HG03039 (cell line): ENCODE measurements around the gene RUNX2.

ENCODE experiments used
- ATAC-seq: cut with Tn5 transposase; IDR thresholded peaks from one replicate; pipeline ENCODE4 v1.9.1; 2021; ENCODE audit warnings: mild to moderate bottlenecking, moderate library complexity; ENCODE audit not compliant: unreplicated experiment

Gene RUNX2

DNA sequence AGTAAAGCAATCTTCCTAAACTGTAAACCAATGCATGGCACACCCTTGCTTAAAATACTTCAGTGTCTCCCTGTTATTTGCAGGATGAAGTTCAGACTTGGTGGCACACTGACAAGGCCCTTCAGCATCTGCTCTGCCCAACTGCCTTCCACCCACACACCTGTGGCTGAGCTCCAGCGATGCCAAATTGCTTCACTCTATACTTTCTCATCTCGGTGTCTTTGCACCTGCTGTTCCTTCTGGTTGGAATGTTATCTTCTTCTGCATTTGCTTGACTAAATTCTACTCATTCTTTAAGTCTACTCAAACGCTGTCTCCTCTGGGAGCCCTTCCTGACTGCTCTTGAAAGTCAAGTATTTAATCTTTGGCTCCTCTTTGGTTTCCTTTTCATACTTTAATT lies 149.7 kb downstream of the RUNX2 start:
- no peak for ATAC-seq

DNA sequence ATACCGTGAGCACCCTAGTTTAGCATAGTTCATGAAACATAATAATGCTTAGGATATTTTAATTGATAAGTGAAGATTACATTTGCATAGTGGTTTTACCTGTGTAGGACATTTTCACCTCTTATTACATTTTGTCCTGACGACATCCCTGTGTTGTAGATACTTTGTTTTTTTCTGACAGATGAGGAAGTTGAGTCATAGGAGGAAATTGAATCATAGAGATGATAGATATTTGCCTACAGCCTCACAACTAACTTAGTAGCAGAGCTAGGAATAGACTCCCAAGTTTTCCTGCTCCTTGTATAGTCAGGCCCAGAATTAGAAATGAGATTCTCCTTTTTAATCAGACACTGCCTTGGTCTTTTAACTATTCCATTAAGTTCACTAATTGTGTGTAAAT lies 150.1 kb downstream of the RUNX2 start:
- ATAC-seq = no peak

DNA sequence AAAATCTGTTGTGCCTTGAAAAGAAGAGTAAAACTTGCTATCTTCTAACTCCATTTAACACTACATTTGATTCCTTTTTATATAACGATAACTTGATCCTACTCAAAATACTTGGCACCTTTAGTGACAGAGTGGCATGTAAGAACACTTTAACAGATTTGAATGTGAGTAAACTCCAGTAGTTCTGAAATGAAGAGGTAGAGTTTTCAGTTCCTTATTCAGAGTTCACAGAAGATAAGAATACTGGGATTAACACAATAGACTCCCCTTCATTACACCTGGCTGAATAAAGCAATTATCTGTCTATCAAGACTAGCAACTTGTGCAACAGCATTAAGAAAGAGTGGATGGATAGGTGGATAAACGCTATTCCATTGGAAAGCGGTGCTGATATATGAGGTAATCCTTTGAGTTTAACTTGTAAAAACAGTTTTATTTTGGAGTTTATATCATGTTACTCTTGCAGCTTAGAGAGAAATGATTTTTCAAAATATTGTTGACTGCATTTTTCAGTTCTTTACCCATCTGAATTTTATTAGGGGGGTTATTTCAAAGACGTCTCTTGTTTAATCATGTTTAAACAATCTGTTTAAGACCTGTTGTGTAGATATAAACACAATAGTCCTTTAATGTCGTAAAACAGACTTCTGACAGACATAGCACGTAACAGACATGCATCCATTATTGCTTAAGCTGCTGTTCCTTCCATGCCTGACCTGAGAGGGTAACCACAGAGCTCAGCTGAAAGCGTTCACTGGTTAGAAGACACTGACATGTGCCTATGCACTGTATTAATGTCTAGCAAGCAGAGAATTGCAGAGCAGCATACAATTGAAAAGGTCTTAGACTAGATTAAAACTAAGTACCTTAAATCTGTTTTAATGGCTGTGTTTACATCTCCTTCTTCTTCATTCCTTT lies 152.0 kb downstream of the RUNX2 start:
- ATAC-seq = peak; percentile 79

DNA sequence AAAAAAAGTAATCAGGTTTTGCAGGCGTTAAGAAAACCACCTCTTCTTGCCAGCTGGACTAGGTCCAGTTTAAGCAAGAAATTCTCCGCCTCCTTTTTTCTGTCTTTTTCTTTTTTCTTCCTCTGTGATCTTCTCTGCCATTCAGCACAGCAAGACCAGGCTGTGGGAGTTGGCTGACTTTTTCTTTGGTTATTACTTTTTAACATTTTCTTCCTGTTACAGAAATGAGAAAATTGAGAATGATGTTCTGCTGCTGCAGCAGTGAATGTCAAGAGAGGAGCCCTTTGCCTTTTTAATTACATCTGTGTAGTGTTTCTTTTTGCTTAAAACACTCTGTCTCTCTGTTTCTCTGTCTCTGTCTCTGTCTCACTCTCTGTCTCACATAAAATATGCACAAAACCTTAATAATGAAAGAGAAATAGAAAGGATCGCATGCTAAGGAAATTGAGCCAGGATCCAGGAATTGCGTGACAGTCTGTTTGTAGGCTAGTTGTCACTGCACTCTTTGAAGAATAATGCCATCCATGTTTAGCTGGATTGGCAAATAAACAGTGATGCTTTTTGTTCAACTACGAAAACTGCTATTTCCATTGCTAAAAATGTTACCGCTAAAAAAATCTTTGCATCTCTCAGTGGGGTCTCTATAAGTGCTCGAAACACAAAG lies 152.8 kb downstream of the RUNX2 start:
- no peak for ATAC-seq

DNA sequence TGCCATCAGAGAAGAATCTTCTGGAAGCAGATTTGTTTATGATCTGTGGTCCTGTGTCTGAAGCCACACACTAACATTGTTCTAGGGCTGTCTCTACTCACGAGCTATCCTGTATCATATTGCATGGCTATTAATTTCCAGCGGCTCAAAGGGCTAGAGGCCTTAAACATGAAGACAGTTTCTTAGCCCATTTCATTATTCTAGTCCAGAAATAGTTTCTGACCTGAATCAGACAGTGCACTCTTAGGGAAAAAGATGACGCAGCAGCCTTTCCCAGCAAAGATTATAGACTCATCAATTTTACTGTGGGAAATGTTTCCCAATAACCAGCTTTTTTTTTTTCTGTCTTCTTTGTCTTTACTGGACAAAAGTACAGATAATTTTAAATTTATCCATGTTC lies 154.9 kb downstream of the RUNX2 start:
- no peak for ATAC-seq

DNA sequence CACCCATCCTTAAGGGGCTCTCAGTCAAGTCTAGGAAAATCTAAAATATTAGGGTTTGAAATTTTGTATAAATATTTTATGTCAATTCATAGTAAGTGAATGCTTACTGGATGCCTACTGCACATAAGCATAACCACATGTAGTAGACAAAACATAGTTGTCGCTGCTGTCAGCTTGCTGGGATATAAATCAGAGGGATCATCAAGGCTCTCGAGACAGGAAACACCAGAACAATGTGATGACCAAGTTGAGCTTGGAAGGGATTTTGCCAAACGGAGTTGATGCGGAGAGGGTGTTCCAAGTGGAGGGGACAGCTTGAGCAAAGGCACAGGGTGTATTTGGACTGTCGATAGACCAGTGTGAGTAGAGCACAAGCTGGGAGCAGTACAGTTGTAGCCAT lies 155.4 kb downstream of the RUNX2 start:
- no peak for ATAC-seq

DNA sequence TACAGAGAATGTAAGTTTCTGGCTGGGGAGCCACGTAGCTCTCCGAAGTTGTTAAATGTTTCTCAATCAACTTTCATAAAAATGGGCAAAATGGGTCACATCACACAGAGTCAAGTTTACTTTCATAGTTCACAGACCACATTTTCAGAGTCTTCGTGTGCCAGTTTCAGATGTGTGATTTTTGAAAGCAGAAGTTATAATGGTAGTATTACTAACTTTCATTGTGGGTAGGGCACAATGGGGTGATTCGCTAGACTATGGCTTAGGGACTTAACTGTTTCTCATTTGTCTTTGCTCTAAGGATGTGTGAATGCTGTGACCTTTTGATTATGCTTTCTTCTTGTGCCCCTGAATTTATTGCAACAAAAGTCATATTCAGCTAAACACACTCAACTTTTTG lies 158.6 kb downstream of the RUNX2 start:
- ATAC-seq = no peak

DNA sequence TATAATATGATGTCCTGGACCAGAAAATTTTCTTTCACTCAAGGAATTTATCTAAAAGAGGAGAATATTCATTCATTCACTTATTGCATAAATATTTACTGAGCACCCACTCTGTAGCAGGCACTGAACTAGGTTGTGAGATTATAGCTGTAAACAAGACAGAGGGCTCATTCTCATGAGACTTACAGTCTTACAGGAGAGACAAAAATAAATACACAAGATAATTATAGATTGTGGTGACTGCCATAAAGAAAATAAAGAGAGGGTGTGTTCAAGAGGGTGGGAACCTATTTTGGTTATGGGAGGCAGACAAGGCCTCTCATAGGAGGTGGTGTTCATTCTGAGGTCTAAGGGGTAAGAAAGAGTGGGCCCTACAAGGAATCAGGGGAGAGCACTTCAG lies 159.5 kb downstream of the RUNX2 start:
- no peak for ATAC-seq

DNA sequence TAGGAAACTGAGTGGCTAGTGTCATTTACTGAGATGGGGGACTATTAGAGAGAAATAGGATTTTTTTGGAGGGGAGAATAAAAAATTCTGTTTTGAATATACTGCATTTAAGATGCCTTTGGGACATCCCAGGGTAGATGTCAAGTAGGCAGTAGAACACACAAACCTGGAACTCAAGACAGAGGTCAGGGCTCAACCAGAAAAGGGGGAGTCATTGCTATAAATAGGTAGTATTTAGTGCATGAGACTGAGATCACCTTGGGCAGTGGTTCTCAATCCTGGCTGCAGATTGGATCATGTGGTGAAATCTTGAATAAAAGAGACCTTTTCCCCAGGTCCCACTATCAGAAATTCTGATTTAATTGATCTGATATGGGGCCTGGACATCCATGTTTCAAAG lies 160.1 kb downstream of the RUNX2 start:
- ATAC-seq = no peak

DNA sequence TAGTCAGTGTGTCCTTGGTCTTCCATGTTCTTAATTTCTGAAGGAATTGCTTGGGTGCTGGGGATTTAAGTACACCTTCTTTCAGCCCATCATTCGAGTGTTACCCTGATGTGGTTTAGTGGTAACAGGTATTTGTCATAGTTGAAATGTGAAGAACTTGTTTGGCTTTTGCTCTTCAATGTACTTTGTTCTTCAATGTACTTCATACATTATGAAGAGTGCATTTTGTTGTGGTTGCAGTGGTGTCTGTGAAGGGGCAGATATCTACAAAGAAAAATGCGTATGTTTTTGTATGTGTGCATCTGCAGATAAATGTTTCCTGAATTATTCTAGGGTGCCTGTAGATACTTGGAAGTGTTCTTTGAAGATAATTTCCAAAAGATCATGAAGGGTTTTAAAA lies 160.8 kb downstream of the RUNX2 start:
- no peak for ATAC-seq

DNA sequence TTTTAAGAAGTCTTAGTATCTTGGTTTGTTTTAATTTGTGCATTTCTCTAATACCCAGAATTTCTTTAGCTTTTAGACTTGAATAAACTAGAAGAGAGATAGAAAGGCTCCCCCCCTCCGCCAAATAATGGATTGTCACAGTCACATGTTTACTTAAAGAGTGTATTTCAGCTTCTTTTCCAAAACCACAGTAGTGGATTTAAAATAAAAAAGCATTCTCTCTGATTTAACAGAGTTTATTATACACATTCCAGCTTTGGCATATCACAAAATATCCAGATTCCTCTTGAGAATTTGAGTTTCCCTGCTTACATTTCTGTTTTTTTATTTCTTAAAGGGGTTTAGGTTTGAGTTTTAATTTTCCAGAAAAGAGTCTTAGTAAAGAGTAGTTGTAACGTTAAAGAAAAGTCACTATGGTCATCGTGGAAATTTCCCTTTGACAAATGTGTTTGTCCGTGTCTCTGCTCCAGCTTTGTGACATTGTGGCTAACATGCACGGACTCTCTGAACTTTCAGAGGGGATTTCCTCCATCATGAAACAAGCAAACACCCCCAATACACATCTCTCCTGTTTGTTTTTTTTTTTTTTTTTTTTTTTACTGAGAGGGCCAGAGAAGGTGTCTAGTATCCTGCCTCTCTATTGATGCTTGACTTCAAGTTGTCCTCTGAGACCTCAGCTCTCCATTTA lies 163.1 kb downstream of the RUNX2 start:
- ATAC-seq = no peak

DNA sequence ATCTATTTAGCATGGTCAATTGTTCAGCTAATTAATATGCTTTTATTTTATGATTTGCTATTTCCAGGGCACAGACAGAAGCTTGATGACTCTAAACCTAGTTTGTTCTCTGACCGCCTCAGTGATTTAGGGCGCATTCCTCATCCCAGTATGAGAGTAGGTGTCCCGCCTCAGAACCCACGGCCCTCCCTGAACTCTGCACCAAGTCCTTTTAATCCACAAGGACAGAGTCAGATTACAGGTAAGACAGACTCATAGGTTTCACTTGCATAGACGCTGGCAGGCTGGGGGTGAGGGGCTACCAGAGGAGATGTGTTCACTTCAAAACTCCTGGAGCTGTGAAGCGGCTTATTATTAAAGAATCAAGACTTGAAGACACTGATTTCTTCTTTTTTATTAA lies 163.7 kb downstream of the RUNX2 start:
- ATAC-seq = no peak

DNA sequence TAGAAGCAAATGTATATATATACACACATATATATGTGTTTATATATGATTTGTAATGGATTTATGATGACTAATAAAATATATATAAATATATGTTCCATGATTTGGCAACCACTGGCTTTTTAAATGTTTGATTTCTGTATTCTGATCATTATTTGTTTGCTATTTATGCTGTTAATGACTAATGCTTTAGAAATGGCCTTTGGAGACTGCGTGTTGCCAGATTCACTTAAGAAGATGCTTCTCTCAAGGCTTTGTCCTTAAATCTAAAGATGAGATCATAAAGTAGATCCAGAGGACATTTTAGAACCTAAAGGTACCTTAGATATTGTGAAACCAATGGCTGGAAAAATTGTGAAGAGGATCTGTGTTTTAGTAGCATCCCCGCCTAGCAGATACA lies 165.6 kb downstream of the RUNX2 start:
- ATAC-seq = no peak

DNA sequence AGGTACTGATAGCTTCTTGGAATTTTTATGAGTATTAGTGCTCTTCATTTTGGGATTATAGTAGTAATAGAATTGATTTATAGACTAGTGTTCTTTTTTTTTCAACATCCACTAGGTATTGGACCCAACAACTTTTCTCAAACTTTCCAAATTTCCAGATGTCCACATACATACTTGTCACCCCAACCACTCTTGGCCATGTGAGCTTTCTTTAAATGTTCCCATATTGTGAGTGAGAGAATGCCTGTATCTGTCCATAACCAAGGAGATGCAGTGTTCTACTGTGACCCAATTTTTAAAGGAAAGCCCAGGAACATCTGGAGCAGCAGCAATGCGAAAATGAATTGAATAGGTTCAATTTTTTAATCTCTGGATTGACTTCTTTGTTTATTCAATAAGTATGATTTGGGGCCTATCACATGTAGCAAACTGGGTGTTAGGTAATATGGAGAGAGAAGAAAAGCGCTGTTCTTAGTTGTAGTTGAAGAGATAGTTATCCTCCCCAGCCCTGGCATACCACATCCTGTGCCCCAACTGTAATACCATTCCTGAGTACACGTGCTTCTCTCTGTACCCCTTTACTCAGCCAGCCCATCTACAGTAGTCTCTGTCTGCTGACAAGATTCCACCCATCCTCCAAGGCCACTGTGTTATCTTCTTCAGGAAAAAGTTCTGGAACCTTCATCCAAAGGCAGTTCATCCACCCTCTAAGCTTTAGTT lies 166.4 kb downstream of the RUNX2 start:
- no peak for ATAC-seq

DNA sequence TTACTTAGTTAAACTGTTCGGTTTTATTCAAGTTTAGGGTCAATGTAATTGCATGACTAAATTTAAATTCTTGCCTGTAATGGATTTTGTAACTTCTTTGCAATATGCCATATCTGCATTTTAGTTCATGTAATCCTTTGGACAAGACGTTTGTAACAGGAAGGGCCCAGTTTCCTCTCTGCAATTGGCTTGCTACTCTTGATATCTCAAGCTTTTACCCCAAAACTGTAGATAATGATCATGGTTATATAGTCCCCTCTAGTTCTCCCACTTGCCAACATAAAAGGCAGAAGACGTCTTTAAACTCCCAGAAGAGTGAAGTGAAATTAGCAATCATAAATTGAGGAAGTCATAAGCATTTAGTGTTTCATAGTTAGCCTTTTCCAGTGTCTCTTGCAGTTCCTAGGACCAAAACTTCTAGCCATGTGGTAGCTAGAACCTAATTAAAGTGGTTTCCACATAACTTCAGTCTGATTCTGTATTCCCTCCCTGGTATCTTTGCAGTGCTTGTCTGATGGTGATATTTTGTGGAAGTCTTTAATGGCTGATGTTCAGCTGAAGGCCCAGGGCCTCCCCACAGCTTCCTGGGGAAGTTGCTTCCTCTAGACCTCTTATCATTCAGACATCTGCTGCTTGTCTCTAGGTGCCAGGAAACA lies 167.4 kb downstream of the RUNX2 start:
- ATAC-seq = no peak

DNA sequence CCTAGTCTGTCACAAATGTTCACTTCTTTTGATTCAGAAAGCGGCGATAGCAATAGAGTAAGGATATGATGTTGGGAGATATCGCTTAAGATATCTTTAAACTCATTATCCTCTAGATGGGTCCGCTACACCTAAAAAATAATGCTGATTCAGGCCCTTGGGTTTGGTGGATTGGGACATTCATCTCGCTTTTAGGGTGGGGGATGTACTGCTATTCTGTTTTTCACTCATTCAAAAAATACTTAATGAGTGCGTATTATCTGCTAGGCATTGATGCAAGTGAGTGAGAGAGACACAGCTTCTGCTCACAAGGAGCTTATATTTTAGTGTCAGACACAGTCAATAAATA lies 167.9 kb downstream of the RUNX2 start:
- ATAC-seq = no peak

DNA sequence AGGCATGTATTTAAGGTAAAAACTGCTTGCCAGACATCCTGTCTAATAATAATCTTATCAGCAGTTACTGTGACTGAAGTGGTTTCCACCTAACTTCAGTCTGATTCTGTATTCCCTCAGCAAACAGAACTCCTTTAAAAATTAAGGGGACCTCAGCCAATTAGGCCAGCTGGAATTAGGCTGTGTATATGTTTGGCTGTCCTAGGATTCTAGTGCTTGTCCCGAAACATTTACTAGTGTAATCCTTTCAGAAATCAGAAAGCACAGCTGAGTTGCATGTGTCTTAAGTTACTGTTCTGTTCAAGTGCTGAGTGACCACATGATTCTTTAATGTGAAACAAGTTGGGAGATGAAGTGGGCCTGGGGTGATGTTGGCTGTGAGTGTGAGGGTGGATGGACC lies 170.5 kb downstream of the RUNX2 start:
- no peak for ATAC-seq

DNA sequence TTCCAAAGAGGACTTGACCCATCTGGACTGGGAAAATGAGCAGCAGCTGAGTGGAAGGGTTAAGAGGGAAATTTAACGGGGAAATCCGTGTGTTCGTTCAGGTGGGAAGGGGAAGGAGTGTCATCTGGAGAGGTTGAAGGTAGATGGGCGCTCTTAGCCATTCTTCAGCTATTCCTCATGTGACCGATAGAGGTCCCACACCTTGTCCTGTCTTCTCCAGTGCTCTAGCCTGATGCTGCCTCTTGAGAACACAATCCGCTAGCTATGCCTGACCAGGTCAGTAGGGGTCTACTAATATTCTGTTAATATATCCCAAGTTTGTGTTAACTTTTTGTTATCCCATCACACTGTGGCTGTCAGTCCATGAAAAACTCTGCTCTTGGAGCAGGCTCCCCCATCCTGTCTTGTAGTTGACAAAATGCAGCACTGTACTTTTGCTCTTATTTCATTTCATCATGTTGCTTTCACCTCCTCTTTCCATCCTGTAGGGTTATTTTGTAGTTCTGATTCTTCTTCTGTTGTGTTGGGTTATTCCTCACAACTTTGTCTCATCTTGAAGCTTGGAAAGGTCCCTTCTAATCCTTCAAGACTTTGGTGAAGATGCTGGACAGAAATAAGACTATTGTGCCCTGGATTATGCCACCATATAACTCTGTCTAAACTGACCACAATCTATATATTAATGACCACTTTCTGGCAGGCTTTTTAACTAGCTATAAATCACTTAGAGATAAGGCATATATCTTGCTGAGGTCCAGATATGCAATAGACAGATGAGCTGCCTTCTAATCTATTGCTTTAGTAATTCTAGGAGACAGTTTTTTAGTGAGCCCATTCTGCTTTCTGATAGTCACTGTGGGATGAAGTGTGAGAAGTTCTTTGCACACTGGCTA lies 173.0 kb downstream of the RUNX2 start:
- ATAC-seq = no peak

DNA sequence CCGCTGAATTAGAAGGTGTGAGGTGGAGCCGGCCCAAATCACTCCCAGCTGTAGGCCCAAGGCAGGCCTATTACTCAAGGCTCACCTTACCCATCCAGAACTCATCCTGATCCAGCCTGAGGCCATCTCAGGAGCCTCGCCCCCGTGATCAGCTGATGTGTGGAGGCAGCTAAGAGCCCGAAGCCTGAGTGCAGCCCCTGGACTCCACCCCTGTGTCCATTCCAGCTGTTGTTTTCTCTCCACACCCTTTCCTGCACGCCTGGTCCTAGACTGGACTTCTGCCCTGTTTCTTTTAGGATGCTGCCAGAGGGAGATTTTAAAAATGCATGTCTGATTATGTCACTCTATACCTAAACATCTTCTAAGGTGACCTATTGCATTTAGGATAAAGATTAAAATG lies 174.3 kb downstream of the RUNX2 start:
- ATAC-seq = no peak

DNA sequence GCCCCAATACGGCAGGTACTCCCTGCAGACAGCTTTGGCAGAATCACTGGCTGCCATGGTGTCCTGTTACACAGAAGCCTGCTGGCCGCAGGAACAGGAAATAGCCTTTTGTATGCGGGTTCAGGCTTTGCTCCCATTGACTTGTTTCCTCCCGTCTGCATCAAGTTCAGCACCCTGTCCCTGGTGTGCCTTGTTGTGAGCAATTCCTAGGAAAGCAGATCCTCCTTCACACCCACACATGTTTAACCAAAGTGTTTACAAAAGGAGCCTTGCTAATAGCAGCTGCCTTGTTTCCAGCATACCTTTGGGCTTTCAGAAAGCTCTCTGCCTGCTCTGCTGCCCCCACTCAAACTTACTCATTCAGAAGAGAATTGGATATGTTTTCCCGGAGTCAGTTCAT lies 176.8 kb downstream of the RUNX2 start:
- ATAC-seq = no peak
